GM06990 (cell line): Measurements from ENCODE around the gene FRAS1.

Source experiments
- DNase-seq: peaks from one replicate; pipeline ENCODE4 v3.0.0-alpha.2; 2011; ENCODE audit not compliant: insufficient read length; ENCODE audit errors: extremely low read depth
- H3K27me3 ChIP-seq: replicated peaks from 2 replicates; pipeline ENCODE4 v1.6.0; 2011; ENCODE audit warnings: low read length; ENCODE audit not compliant: control insufficient read depth, insufficient read depth
- H3K36me3 ChIP-seq: 2 replicates; pipeline ENCODE4 v1.5.1; 2011; ENCODE audit warnings: low read length; ENCODE audit not compliant: control insufficient read depth, insufficient read depth
- H3K4me3 ChIP-seq: replicated peaks from 2 replicates; pipeline ENCODE4 v1.5.1; 2011; ENCODE audit warnings: low read depth, mild to moderate bottlenecking, control low read depth, low read length
- TF ChIP-seq, protein P1 (sequence below): IDR thresholded peaks from 2 replicates; pipeline ENCODE4 v1.5.1; 2011; ENCODE audit warnings: low read length, control low read depth, mild to moderate bottlenecking, inconsistent platforms; ENCODE audit not compliant: insufficient read depth, poor library complexity, severe bottlenecking

Gene FRAS1

DNA sequence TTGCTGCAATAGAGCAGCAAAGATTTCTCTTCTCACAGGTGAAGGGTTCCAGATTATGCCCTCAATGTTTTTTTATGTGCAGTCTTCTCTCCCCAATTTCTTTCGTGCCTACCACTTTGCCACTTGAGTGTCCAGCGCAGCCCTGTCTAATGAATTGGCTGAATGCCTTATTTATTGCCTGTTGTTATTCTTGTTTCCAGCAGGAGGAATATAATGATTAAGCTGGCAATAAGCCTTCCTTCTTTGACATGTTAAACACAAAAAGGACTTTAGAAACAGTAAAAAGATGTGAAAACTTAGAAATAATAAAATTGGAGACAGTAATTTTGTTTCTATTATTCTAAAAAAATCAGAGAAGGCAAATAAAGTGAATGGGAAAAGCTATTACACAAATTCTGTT lies 34.6 kb upstream of the FRAS1 start:
- Histone ChIP-seq H3K27me3 (no peaks in the 10 kb centered on the region), H3K36me3 (no peaks in the 10 kb centered on the region), H3K4me3 (no peak overlapping the region)
- TF ChIP-seq, protein P1, sequence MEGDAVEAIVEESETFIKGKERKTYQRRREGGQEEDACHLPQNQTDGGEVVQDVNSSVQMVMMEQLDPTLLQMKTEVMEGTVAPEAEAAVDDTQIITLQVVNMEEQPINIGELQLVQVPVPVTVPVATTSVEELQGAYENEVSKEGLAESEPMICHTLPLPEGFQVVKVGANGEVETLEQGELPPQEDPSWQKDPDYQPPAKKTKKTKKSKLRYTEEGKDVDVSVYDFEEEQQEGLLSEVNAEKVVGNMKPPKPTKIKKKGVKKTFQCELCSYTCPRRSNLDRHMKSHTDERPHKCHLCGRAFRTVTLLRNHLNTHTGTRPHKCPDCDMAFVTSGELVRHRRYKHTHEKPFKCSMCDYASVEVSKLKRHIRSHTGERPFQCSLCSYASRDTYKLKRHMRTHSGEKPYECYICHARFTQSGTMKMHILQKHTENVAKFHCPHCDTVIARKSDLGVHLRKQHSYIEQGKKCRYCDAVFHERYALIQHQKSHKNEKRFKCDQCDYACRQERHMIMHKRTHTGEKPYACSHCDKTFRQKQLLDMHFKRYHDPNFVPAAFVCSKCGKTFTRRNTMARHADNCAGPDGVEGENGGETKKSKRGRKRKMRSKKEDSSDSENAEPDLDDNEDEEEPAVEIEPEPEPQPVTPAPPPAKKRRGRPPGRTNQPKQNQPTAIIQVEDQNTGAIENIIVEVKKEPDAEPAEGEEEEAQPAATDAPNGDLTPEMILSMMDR: no peak
- DNase-seq: no peak

DNA sequence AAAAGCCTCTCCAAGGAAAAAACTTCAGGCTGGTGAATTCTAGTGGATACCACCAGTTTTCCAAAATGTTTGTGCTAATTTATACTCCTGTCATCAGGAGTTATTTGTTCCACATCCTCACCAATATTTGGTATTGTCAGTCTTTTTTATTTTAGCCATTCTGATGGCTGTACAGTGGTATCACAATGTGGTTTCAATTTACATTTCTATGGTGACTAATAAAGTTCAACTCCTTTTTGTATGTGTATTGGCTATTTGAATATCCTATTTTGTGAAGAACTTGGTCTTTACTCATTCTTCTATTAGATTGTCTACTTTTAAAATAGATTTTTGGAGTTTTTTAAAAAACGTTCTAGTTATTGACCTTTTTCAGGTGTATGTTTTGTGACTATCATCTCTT lies 33.0 kb upstream of the FRAS1 start:
- no peak for DNase-seq
- TF ChIP-seq, protein P1: no peak
- no peaks in the 10 kb centered on the region for H3K36me3 ChIP-seq
- no peak overlapping the region for H3K4me3 ChIP-seq
- H3K27me3 ChIP-seq: no peaks in the 10 kb centered on the region

GRCh38 chr4:78024576-78025091 lies 32.5 kb upstream of the FRAS1 start:
- Histone ChIP-seq H3K4me3 (no peak overlapping the region), H3K36me3 (no peaks in the 10 kb centered on the region), H3K27me3 (no peaks in the 10 kb centered on the region)
- no peak for DNase-seq
- TF ChIP-seq, protein P1: no peak

DNA sequence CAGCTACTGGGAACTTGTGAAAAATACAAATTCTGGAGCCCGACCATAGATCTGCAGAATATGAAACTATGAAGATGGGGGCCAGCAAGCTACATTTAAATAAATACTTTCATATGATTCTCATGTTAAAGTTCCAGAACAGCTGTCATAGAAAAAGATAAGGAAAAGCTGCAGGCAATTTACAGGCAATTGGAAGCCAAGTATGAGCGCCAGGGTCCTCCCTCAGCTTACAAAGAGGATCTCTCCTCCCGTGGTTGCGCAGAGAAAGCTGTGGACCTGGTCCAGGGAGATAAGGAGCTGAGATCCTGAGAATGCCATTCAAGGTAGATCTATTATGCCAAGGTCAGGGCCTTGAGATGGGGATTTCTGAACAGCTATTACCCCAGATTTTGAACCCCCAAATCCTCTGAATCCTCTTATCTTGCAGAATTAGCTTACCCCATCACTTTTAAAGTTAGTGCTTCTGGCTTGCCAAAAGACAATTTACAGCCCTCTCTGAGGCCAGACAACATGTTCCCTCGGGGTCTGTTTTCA lies 25.6 kb upstream of the FRAS1 start:
- no peaks in the 10 kb centered on the region for H3K27me3 ChIP-seq
- no peak overlapping the region for H3K4me3 ChIP-seq
- no peaks in the 10 kb centered on the region for H3K36me3 ChIP-seq
- DNase-seq: no peak
- TF ChIP-seq, protein P1: no peak

DNA sequence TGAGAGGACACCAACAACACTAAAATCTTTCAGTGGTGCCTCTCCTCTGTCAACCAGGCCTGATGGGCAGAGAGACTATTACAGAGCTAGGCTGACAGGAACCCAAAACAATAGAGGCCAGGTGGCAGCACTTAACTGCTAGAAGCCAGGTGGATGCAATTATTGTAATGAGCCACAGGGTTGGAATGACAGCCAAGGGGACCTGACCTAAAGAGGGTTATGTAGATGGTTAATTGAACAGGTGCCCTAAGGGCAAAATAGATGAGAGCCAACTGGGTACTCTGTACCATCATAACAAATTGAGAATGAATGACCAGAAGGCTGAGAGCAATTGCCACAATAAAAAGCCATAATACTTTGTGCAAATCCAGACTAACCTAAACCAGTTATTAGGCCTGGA lies 24.7 kb upstream of the FRAS1 start:
- H3K36me3 ChIP-seq: no peaks in the 10 kb centered on the region
- DNase-seq: no peak
- no peak overlapping the region for H3K4me3 ChIP-seq

More for the DNA sequence above, 24.7 kb upstream of the FRAS1 start:
- H3K27me3 ChIP-seq: no peaks in the 10 kb centered on the region
- TF ChIP-seq, protein P1: no peak
